ENCODE results near the gene CTSO.
"Not testable (repeated sequence)": the region's sequence is repeated elsewhere in the genome, so short reads cannot be mapped to it uniquely, and the experiment has no call there.

CTSO gene

DNA sequence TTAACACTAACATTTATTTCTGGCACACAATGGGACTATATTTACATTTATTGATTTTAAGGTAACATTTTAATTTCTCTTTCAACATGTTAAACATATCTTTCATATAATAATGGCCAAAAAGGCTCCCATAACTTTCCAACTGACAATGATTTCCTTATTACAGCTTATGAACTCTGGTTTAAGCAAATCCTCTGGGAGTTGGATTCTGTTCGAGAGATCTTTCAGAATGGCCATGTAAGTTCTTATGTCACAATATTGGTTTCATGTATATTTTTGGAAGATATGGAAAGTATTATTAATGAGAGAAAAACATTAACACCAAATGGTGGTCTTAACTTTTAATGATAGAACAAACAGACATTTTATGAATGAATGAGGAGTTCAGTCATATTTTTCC lies 46.1 kb downstream of the CTSO start:
- TF ChIP-seq, protein P1, sequence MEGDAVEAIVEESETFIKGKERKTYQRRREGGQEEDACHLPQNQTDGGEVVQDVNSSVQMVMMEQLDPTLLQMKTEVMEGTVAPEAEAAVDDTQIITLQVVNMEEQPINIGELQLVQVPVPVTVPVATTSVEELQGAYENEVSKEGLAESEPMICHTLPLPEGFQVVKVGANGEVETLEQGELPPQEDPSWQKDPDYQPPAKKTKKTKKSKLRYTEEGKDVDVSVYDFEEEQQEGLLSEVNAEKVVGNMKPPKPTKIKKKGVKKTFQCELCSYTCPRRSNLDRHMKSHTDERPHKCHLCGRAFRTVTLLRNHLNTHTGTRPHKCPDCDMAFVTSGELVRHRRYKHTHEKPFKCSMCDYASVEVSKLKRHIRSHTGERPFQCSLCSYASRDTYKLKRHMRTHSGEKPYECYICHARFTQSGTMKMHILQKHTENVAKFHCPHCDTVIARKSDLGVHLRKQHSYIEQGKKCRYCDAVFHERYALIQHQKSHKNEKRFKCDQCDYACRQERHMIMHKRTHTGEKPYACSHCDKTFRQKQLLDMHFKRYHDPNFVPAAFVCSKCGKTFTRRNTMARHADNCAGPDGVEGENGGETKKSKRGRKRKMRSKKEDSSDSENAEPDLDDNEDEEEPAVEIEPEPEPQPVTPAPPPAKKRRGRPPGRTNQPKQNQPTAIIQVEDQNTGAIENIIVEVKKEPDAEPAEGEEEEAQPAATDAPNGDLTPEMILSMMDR (conservative IDR thresholded peaks at IDR 0.05; ENCODE audit: low read length) = no peak
- no peak for DNase-seq (ENCODE audit: low read depth)
- H3K4me3 ChIP-seq (ENCODE audit: low read length) = no peak overlapping the region

DNA sequence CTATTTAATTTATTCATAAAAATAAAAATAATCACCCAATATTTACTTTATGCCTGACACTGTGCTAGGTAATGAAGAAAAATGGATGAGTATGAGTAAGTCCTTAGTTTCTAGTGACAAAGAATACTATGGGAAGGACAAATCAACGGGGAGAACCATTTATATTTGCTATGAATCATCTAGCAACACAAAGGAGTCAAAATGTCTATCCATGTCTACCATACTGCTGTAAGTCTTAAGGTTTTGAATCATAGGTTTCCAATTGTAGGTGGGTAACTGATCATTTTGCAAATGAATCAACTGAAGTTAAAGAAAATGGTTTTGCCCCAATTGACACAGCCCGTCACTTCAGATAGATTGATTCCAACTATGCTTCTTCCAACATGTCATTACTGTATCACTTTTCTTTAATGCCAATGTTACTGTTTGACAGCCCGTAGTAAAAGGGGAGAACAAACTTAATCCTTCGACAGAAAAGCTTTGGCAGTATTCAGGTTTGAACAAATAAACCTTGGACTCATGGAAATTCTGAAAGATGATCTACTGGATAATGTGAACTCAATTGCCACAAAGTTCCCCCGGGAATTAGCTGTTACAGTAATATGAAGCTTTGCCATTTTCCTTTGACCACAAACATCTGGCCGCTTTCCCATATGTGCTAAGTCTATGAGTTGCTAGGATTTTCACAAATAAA lies 47.0 kb downstream of the CTSO start:
- TF ChIP-seq, protein P1 (conservative IDR thresholded peaks at IDR 0.05; ENCODE audit: low read length) = no peak
- no peak overlapping the region for H3K4me3 ChIP-seq (ENCODE audit: low read length)
- peak; percentile 99 for DNase-seq (ENCODE audit: low read depth)

DNA sequence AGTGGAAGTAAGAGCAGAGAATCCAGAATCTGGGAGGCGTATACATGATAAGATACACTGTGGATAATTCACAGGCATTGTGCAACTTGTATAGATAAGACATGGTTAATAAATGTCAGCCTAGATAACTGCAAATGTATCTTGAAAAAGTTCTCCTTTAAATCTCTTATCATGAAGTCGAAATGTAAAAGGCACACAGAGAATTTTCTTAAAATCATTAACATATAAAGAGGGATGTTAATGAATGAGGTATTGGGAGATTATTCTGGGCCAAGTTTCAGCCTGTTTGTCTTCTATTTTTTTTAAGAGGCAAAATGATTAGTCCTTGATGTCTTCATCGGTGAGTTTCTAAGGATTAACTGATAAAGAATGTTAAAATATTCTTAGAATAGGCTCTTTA lies 49.3 kb downstream of the CTSO start:
- DNase-seq (ENCODE audit: low read depth) = no peak
- TF ChIP-seq, protein P1 (conservative IDR thresholded peaks at IDR 0.05; ENCODE audit: low read length) = no peak
- H3K4me3 ChIP-seq (ENCODE audit: low read length) = no peak overlapping the region

DNA sequence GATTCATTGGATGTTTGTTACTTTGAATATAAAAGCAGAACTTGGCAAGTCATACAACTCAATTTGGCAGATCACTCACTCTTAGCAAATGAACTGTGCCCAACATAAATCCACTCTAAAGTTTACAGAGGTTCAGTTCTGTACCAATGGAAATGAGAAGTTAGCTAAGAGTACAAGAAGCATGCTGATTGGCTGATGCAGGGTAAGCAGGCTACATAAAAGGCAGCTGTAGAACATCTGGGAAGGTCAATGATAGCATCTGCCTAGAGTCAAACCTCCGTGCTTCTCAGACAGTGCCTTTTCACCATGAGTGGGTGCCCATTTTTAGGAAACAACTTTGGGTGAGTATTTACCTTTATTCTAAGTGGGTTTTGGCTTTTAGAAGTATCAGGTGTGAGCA lies 50.2 kb downstream of the CTSO start, which contains the start of gene TDO2:
Gene TDO2 (plus strand): TSS at position 244 of the 400 bp plus-strand sequence. CDS start 63 bp downstream, at position 307.
- no peak for DNase-seq (ENCODE audit: low read depth)
- H3K4me3 ChIP-seq (ENCODE audit: low read length) = no peak within 1 kb of the TSS
- TF ChIP-seq, protein P1 (conservative IDR thresholded peaks at IDR 0.05; ENCODE audit: low read length) = no peak

DNA sequence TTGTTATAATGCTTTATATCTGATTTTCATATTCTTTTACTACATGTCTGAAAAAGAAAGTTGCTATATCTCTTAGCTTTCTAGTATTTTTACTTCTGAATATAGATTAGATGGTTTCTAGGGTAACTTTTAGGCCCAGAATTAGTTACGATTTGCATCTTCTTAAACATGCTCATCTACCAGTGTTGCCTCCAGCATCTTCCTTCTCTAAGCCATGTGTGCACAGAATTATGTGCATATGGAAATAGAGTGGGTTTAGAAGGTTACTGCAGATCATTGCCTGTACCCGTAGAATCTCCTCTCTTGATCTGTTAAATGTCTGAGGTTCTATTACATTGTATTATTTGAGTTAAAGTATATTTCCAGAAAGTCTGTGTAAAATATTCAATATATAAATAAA lies 52.7 kb downstream of the CTSO start:
- TF ChIP-seq, protein P1 (conservative IDR thresholded peaks at IDR 0.05; ENCODE audit: low read length) = no peak
- H3K4me3 ChIP-seq (ENCODE audit: low read length) = no peak overlapping the region
- no peak for DNase-seq (ENCODE audit: low read depth)

DNA sequence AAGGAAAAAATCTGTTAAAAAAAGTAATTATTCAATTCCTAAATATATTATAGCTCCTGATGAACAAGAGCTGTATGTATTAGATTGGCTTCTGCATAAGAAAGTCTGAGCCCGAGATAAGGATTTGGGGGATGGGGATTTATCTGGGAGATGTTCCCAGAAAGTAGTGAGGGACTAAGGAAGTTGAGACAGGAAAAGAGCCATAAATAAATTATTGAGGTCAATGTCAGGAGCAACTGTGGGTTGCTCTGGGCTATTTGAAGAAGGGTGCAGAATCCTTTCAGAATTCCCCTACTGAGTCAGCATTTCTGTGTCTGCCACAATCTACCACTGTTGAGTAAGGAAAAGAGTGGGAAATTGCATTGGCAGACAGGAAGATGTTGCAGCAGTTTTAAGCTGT lies 53.3 kb downstream of the CTSO start:
- DNase-seq (ENCODE audit: low read depth) = peak; percentile 51
- H3K4me3 ChIP-seq (ENCODE audit: low read length) = no peak overlapping the region
- TF ChIP-seq, protein P1 (conservative IDR thresholded peaks at IDR 0.05; ENCODE audit: low read length) = no peak

DNA sequence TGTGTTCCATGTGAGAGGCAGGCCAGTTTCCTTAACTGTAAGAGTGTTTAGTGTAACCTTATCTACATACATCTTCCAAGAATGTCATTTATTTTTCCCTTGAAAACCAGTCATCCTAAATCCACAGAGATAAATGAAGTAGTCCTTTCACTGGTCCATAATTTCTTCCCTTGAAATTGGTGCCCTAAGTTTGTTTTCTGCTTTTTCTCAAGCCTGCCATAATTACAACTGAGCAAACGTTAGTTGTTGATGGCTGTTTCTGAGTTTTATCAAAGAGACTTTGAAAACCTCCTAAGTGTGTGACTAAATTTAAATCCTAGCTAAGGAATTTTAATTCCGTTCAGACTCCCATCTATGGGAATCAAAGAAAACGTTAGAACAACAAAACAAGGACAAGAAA lies 53.8 kb downstream of the CTSO start:
- DNase-seq (ENCODE audit: low read depth) = no peak
- H3K4me3 ChIP-seq (ENCODE audit: low read length) = no peak overlapping the region

DNA sequence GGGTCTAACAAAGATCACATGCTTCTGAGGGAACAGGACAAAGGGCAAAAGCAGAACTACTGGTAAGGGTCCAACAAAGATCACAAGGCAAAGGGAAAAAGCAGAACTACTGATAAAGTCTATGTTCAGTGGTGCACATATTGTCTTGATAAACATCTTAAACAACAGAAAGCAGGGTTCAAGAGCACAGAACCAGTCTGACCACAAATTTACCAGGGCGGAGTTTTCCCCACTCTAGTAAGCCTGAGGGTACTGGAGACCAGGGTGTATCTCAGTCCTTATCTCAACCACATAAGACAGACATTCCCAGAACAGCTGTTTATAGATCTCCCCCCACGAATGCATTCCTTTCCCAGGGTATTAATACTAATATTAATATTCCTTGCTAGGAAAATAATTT lies 55.3 kb downstream of the CTSO start:
- H3K4me3 ChIP-seq (ENCODE audit: low read length); DNase-seq (ENCODE audit: low read depth): not testable (repeated sequence)

More for the DNA sequence above, 53.8 kb downstream of the CTSO start:
- TF ChIP-seq, protein P1 (conservative IDR thresholded peaks at IDR 0.05; ENCODE audit: low read length) = no peak
